NCI-H510A (cell line): ENCODE measurements around the gene PRKG1.

Source experiments
- DNase-seq: peaks from one replicate; lab custom pipeline; 2025; lab: John Stamatoyannopoulos, UW

Gene PRKG1

GRCh38 chr10:51076299-51076841, 2.1 kb downstream of the PRKG1 start:
- DNase-seq, result no peak

GRCh38 chr10:51077074-51077473, 2.8 kb downstream of the PRKG1 start:
- no peak for DNase-seq

- DNase-seq, result no peak
Observed at GRCh38 chr10:51077507-51077906, 3.2 kb downstream of the PRKG1 start.

- no peak for DNase-seq
Observed at GRCh38 chr10:51079331-51079730, 5.0 kb downstream of the PRKG1 start.

- no peak for DNase-seq
Observed at GRCh38 chr10:51079766-51080165, 5.5 kb downstream of the PRKG1 start.

GRCh38 chr10:51080311-51081006, 6.2 kb downstream of the PRKG1 start:
- DNase-seq, result no peak

- DNase-seq, result no peak
Observed at GRCh38 chr10:51082857-51083256, 8.6 kb downstream of the PRKG1 start.

- no peak for DNase-seq
Observed at GRCh38 chr10:51083356-51083853, 9.1 kb downstream of the PRKG1 start.

- DNase-seq, result no peak
Observed at GRCh38 chr10:51085204-51085603, 10.9 kb downstream of the PRKG1 start.

- DNase-seq, result no peak
Observed at GRCh38 chr10:51086710-51087109, 12.4 kb downstream of the PRKG1 start.

- no peak for DNase-seq
Observed at GRCh38 chr10:51087114-51087513, 12.8 kb downstream of the PRKG1 start.

- DNase-seq, result no peak
Observed at GRCh38 chr10:51090190-51090589, 15.9 kb downstream of the PRKG1 start.

GRCh38 chr10:51092402-51092801, 18.1 kb downstream of the PRKG1 start:
- DNase-seq, result no peak

- no peak for DNase-seq
Observed at GRCh38 chr10:51095444-51095843, 21.2 kb downstream of the PRKG1 start.

- DNase-seq, result no peak
Observed at GRCh38 chr10:51097546-51097945, 23.3 kb downstream of the PRKG1 start.

- no peak for DNase-seq
Observed at GRCh38 chr10:51100221-51100620, 25.9 kb downstream of the PRKG1 start.

GRCh38 chr10:51103554-51104217, 29.4 kb downstream of the PRKG1 start:
- no peak for DNase-seq

GRCh38 chr10:51106311-51106945, 32.1 kb downstream of the PRKG1 start:
- DNase-seq, result no peak

- no peak for DNase-seq
Observed at GRCh38 chr10:51108406-51108805, 34.1 kb downstream of the PRKG1 start.

- DNase-seq, result no peak
Observed at GRCh38 chr10:51109801-51110533, 35.7 kb downstream of the PRKG1 start.

- DNase-seq, result no peak
Observed at GRCh38 chr10:51112013-51112412, 37.7 kb downstream of the PRKG1 start.

- DNase-seq, result no peak
Observed at GRCh38 chr10:51113007-51113406, 38.7 kb downstream of the PRKG1 start.
